HG03354 (cell line): ENCODE results near the gene RCOR3.

ENCODE experiments used
- ATAC-seq: cut with Tn5 transposase; IDR thresholded peaks from one replicate; pipeline ENCODE4 v1.9.1; 2021; ENCODE audit warnings: mild to moderate bottlenecking; ENCODE audit not compliant: unreplicated experiment, poor library complexity, severe bottlenecking

The RCOR3 gene

GRCh38 chr1:211361202-211361601 lies 102.0 kb downstream of the RCOR3 start:
- no peak for ATAC-seq
